ENCODE measurements around the gene TMEM163. TPM values are rescaled to one million over a fixed set of nuclear protein-coding genes. Genes with fewer than 3 reads are reported as not detected.
"Not testable (repeated sequence)": the region's sequence is repeated elsewhere in the genome, so short reads cannot be mapped to it uniquely, and the experiment has no call there.

Gene TMEM163
- total RNA-seq, 1 donor from 2014 or later: not detected

GRCh38 chr2:134621939-134622705 lies 96.7 kb downstream of the TMEM163 start:
- H3K27me3 ChIP-seq (ENCODE audit: control insufficient read depth, insufficient read depth, low read length): no peaks in the 10 kb centered on the region
- no peak for DNase-seq (ENCODE audit: low read depth)
- FAIRE-seq: no peak
- no peak overlapping the region for H3K4me3 ChIP-seq (ENCODE audit: low read depth, low read length)
- H3K36me3 ChIP-seq (ENCODE audit: control insufficient read depth, insufficient read depth, low read length): no peaks in the 10 kb centered on the region
- TF ChIP-seq CTCF (IDR thresholded peaks at IDR 0.05; ENCODE audit: insufficient read depth, low read length, severe bottlenecking): no peak

GRCh38 chr2:134619250-134619649 lies 99.5 kb downstream of the TMEM163 start:
- no peaks in the 10 kb centered on the region for H3K36me3 ChIP-seq (ENCODE audit: control insufficient read depth, insufficient read depth, low read length)
- FAIRE-seq: no peak
- no peak overlapping the region for H3K4me3 ChIP-seq (ENCODE audit: low read depth, low read length)
- no peak for DNase-seq (ENCODE audit: low read depth)
- no peak for TF ChIP-seq CTCF (IDR thresholded peaks at IDR 0.05; ENCODE audit: insufficient read depth, low read length, severe bottlenecking)
- no peaks in the 10 kb centered on the region for H3K27me3 ChIP-seq (ENCODE audit: control insufficient read depth, insufficient read depth, low read length)

- not testable (repeated sequence) for FAIRE-seq; H3K27me3 ChIP-seq (ENCODE audit: control insufficient read depth, insufficient read depth, low read length); H3K4me3 ChIP-seq (ENCODE audit: low read depth, low read length); H3K36me3 ChIP-seq (ENCODE audit: control insufficient read depth, insufficient read depth, low read length)
- peak; percentile 10 for DNase-seq (ENCODE audit: low read depth)
These were observed 103.3 kb downstream of the TMEM163 start for GRCh38 chr2:134615480-134615879.

GRCh38 chr2:134611316-134611715 lies 107.5 kb downstream of the TMEM163 start:
- Histone ChIP-seq H3K4me3 (ENCODE audit: low read depth, low read length) (no peak overlapping the region), H3K27me3 (ENCODE audit: control insufficient read depth, insufficient read depth, low read length) (no peaks in the 10 kb centered on the region), H3K36me3 (ENCODE audit: control insufficient read depth, insufficient read depth, low read length) (no peaks in the 10 kb centered on the region)
- DNase-seq (ENCODE audit: low read depth) (no peak), FAIRE-seq (no peak)
- TF ChIP-seq CTCF (IDR thresholded peaks at IDR 0.05; ENCODE audit: insufficient read depth, low read length, severe bottlenecking): no peak

- H3K36me3 ChIP-seq (ENCODE audit: control insufficient read depth, insufficient read depth, low read length): no peaks in the 10 kb centered on the region
- TF ChIP-seq CTCF (IDR thresholded peaks at IDR 0.05; ENCODE audit: insufficient read depth, low read length, severe bottlenecking): no peak
- FAIRE-seq: no peak
- H3K27me3 ChIP-seq (ENCODE audit: control insufficient read depth, insufficient read depth, low read length): no peaks in the 10 kb centered on the region
- no peak for DNase-seq (ENCODE audit: low read depth)
- no peak overlapping the region for H3K4me3 ChIP-seq (ENCODE audit: low read depth, low read length)
These were observed 107.9 kb downstream of the TMEM163 start for GRCh38 chr2:134610871-134611270.

- FAIRE-seq (no peak), DNase-seq (ENCODE audit: low read depth) (no peak)
- no peak for TF ChIP-seq CTCF (IDR thresholded peaks at IDR 0.05; ENCODE audit: insufficient read depth, low read length, severe bottlenecking)
- Histone ChIP-seq H3K4me3 (ENCODE audit: low read depth, low read length) (no peak overlapping the region), H3K27me3 (ENCODE audit: control insufficient read depth, insufficient read depth, low read length) (no peaks in the 10 kb centered on the region), H3K36me3 (ENCODE audit: control insufficient read depth, insufficient read depth, low read length) (no peaks in the 10 kb centered on the region)
These were observed 108.8 kb downstream of the TMEM163 start for GRCh38 chr2:134609924-134610513.
